NCI-H774 (cell line): ENCODE results near the gene BNIPL.

Experiments
- DNase-seq: peaks from one replicate; lab custom pipeline; 2025; lab: John Stamatoyannopoulos, UW

Gene BNIPL, protein sequence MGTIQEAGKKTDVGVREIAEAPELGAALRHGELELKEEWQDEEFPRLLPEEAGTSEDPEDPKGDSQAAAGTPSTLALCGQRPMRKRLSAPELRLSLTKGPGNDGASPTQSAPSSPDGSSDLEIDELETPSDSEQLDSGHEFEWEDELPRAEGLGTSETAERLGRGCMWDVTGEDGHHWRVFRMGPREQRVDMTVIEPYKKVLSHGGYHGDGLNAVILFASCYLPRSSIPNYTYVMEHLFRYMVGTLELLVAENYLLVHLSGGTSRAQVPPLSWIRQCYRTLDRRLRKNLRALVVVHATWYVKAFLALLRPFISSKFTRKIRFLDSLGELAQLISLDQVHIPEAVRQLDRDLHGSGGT

GRCh38 chr1:151036356-151036755, at the start of gene BNIPL:
BNIPL (plus strand) TSS chr1:151036586; CDS start chr1:151036726, 140 bp downstream.
- DNase-seq: no peak

GRCh38 chr1:150987924-150988323, 48.5 kb upstream of the BNIPL start:
- DNase-seq: peak; percentile 3

- no peak for DNase-seq
These were observed 43.8 kb upstream of the BNIPL start for GRCh38 chr1:150992626-150993025.

- no peak for DNase-seq
These were observed 42.1 kb upstream of the BNIPL start for GRCh38 chr1:150994248-150994647.

- no peak for DNase-seq
These were observed 40.9 kb upstream of the BNIPL start for GRCh38 chr1:150995460-150995859.

GRCh38 chr1:150995896-150996295, 40.5 kb upstream of the BNIPL start:
- peak; percentile 3 for DNase-seq

DNA sequence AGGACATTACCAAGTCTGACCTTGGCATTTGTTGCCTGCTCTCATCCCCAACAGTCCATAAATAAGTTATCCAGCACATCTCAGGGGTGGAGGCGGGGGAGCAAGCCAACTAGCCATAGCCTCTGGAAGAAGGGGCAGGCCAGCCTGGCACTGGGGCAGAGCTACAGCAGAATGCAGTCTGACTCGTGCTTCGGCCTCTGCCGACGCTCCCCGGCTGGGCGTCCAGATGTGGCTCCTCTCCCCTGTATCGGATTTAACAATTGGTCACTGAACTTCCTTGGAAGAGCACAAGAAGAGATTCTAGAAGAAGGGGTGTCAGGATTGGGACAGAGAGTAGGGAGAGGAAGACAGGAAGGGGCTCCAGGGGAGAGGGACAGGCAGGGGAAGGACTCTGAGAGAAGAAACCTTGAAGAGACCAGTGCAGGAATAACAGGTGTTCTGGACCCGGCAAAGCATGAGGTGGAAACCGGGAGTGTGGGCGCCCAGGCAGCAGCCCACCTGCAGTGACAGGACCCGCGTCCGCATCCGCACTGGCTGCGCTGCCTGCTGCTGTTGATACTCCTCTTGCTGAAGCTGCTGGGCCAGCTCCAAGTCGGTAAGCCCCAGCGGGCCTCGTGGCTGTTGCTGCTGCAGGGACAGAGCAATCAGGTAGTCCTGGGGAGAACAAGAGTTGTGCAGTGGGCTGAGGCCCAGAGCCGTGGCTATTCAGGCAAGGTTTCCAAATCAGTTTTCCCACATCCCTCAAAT, 39.1 kb upstream of the BNIPL start:
- no peak for DNase-seq

DNA sequence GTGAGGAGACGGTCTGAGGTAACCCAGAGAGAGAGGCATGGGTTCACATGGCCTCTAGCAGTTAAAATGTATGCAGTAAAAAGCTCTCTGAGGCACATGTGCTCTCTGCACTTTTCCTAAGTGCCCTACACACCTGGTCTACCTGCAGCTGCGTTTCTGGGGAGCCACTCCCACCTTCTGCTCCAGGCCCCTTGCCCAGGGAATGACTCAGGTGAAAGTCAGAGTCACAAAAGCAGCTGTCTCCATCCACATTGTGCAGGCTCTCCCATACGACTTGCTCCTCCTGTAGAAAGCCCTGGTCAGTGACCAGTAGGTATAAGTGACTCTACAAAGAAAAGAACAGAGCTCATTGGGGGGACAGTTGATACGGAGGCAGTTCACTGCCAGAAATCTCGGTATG, 38.4 kb upstream of the BNIPL start:
- no peak for DNase-seq

DNA sequence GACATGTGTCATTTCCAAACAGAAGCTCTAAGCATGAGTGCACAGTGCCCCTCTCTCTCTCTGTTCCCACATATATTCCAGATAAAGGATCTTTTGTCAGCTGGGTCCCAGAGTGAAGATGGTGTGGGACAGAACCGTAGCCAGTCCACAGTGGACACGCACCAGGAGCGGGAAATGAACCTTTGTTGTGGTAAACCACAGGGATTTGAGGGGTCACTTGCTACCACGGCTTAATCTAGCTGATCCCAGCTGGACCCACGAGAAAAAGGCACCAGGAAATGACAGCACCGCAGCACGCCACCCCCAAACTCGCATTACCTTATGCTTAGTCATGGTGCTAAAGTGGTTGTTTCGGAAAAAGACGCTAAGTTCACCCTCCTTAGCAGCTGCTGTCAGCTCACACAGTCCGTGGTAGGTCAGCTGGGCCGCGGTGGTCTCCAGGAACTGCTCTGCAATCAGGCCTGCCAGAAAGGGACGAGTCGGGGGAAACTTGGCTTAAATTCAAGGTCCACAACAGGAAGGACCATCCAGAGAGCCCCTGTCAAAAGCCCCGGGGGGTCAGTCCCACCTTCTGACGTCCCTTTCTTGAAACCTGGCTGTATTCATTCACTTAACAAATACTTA, 37.2 kb upstream of the BNIPL start:
- DNase-seq: no peak

DNA sequence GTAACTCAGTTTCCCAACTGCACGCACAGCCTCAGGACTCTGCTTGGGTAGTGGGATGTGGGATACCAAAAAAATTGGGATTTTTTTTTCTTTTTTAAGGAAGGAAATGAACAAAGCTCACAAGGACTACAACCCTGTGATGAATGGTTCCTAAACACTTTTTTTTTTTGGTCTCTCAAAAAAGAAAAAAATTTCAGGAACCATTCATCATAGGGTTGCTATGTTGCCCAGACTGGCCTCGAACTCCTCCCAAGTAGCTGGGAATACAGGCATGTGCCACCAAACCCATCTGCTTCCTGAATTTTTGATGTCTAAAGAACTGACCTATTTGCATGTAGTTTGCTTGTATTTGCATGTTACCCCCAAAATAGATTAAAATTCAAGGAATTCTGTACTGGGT, 36.5 kb upstream of the BNIPL start:
- DNase-seq: no peak

DNA sequence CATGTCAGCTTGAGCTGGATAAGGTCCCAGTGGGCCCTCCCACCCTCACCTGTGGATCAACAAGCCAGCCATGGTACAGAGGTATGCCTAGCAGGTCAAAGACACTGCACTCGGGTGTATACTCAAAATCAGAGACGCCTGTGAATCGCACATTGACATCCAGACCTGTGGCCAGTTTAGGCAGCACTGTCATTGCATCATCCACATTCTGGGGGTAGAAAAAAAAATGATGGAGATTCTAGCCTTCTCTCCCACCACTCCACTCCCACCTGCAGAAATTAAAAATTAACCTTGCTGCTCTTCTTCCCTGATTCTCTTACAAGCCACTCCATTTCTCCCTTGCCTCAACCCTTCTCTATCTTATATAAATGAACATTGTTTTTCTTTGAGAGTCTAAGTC, 36.0 kb upstream of the BNIPL start:
- no peak for DNase-seq

DNA sequence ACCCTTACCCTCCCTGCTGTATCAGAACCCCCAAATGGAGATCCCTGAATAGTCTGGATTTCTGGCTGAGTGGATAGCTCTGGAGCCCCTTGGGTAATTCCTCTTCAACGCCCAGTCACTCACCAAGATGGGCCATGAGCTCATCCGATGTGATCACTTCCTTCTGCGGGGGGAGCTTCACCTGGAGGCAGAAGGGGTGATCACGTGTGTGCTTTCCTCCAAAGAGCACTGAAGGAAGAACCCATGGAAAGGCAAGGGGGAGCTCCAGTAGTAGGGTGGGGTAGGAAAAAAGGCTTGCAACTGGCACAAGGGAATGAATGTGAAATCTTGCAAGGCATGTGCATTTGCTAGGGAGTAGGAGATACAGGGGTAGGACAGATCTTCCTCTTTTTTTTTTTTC, 34.8 kb upstream of the BNIPL start:
- DNase-seq: no peak

DNA sequence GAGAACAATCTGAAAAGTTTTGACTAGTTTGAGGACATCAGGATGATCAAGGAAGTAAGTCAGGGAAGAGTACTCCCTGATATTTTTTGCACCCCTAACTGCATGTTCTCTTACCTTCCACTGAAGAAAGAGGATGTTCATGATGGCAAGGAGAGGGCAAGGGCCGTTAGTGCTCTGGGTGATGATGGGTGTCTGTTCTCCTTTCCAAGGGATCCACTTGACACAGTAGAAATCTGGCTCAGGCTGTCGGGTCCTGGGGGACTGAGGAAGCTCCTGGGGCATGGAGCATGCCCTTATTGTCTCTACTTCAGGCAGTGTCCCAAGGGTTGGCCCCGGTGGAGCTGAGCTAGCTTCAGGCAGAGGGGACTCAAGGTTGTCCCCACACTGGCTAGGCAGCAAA, 34.3 kb upstream of the BNIPL start:
- no peak for DNase-seq

- DNase-seq: no peak
These were observed 33.8 kb upstream of the BNIPL start for GRCh38 chr1:151002611-151003010.

DNA sequence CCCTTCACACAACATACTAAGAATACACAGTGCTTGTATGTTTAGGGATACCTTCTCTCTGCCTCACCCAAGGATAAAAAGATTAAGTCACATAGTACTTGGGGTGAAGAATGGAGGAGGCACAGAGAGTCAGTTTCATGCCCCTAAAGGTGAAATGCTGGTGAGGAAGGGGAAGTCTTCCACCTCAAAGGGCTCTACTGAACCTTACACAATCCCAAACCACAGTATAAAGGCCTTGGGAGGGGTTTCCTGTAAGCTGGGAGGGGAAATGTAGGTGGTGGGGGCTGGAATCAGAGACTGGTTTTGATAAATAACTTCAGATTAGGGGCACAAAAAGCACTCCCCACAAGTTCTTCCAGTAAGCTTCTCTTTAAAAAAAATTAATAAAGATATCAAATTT, 33.2 kb upstream of the BNIPL start:
- no peak for DNase-seq

DNA sequence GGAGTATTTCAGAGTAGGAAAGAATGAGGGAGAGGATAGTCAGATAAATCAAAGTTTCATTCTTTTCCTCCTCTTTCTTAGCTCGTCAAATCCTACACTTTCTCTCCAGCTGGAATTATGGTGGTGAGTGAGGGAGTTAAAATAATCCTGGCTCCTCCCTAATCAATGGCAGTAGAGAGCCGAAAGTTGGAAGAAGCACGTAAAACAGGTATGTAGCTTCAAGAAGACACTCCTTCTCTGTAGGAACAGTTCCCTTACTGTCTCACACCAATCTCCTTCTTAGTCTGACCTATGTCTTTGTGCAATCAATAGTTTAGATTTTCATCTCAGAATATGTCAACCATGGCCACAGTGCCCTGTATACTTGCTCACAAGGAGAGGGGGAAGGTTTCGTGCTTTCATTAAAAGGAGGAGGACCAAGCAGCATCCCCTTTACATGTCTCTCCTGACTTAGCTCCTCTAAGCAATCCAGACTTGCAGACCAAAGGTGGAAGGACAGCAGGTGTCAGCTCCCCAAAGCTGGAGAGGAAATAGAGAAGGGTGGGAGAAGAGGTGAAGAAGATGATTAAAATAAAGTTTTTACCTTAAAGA, 30.6 kb upstream of the BNIPL start:
- no peak for DNase-seq

DNA sequence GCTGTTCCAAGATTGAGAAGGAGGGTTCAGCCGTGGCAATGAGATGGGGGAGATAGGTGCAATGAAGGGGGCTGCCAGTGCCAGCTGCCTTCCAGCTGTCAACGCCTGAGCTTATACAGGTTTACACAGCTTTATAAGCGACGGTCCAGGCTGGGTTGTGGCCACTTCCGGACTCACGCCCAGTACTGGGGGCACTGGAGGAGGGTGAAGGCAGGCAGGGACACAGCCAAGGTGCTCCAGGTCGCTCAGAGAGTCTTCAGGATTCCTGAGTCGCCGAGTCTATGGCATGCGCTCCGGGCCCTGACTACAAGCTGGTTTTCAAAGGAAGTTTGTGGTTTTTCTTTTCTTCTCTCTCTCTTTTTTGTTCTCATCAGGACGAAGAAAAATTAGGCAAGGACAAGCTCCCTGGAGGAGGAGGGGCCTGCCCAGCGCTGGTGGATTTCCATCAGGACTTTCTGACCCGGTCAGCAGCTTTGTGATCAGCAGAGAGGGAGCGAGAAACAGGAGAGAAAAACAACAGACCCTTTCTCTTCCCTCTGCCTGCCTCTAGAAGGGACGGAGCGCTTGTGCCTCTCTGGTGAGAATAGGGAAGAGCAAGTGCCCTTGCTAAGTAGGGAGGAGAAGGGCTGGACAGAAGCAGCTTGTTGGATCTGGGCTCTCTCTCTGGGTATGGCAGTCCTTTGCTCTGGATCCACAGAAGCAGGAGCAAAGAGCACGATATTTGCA, 29.9 kb upstream of the BNIPL start, which contains the start of gene MINDY1:
Gene MINDY1, minus strand, starts transcription at position 576 of the 726 bp plus-strand sequence. CDS start 4,285 bp downstream, outside the sequence.
- DNase-seq: peak; percentile 51

GRCh38 chr1:151007853-151008243, 28.5 kb upstream of the BNIPL start:
- DNase-seq: no peak

GRCh38 chr1:151008244-151009205, 27.9 kb upstream of the BNIPL start, which contains the start of gene PRUNE1:
PRUNE1 (plus strand) TSS chr1:151008449; CDS start chr1:151008633, 184 bp downstream.
- DNase-seq: peak; percentile 98

DNA sequence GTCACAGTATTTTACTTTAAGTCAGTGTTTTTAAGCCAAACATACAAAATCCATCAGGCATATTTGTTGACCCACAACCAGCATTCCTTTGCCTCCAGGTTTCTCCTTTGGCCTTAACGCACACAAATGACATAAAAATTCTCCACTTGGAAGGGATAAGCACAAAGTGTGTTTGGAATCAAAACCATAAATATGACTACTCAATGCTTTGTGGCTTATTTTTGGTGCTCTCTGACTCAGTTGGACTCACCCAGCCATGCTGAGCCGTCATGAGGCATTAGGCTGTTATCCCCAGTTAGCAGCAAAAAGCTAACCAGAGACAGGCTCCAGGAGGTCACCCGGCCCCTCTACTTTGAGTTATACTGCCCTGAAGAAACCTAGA, 27.2 kb upstream of the BNIPL start:
- DNase-seq: no peak
